Astrocyte (in vitro differentiated cells and primary cell): Measurements from ENCODE around the gene ZBTB7C. TPM values are rescaled to one million over a fixed set of nuclear protein-coding genes. Genes with fewer than 3 reads are reported as not detected.

Experiments used
- DNase-seq: peaks from one replicate; pipeline ENCODE4 v3.0.0-alpha.2; 2010; ENCODE audit warnings: low read depth
- FAIRE-seq: peaks from 2 replicates; lab custom pipeline; 2011; peaks lifted over from hg19 to GRCh38; lab: Jason Lieb, UNC
- H2AFZ ChIP-seq: 2 replicates; pipeline ENCODE4 v1.6.0; 2012; ENCODE audit warnings: low read depth, low read length, inconsistent platforms
- H3K27ac ChIP-seq: 2 replicates; pipeline ENCODE4 v1.5.1; 2011; ENCODE audit warnings: low read depth, low read length, inconsistent platforms
- H3K27me3 ChIP-seq: 2 replicates; pipeline ENCODE4 v1.6.0; 2011; ENCODE audit warnings: low read length, inconsistent platforms; ENCODE audit not compliant: insufficient read depth
- H3K36me3 ChIP-seq: 2 replicates; pipeline ENCODE4 v1.5.1; 2011; ENCODE audit warnings: low read length, inconsistent platforms; ENCODE audit not compliant: insufficient read depth
- H3K4me1 ChIP-seq: 2 replicates; pipeline ENCODE4 v1.5.1; 2011; ENCODE audit warnings: low read length, inconsistent platforms; ENCODE audit not compliant: insufficient read depth
- H3K4me2 ChIP-seq: 2 replicates; pipeline ENCODE4 v1.6.0; 2012; ENCODE audit warnings: low read length, inconsistent platforms
- H3K4me3 ChIP-seq: 2 replicates; pipeline ENCODE4 v1.5.1; 2011; ENCODE audit warnings: low read depth, mild to moderate bottlenecking, low read length, inconsistent platforms; ENCODE audit not compliant: insufficient read depth
- H3K79me2 ChIP-seq: 2 replicates; pipeline ENCODE4 v1.6.0; 2012; ENCODE audit warnings: mild to moderate bottlenecking, low read length, inconsistent platforms; ENCODE audit not compliant: insufficient read depth
- H3K9ac ChIP-seq: 2 replicates; pipeline ENCODE4 v1.6.0; 2012; ENCODE audit warnings: mild to moderate bottlenecking, low read length, inconsistent platforms
- H3K9me3 ChIP-seq: 2 replicates; pipeline ENCODE4 v1.5.1; 2012; ENCODE audit warnings: low read depth, mild to moderate bottlenecking, low read length, inconsistent platforms; ENCODE audit not compliant: insufficient read depth
- H4K20me1 ChIP-seq: 2 replicates; pipeline ENCODE4 v1.6.0; 2012; ENCODE audit warnings: low read length, inconsistent platforms; ENCODE audit not compliant: insufficient read depth
- H3K27ac Mint-ChIP-seq: one replicate; pipeline ENCODE4 v1.8.0; 2021; ENCODE audit warnings: mild to moderate bottlenecking, mixed read lengths; ENCODE audit not compliant: unreplicated experiment
- H3K27me3 Mint-ChIP-seq: one replicate; pipeline ENCODE4 v1.8.0; 2021; ENCODE audit warnings: low read depth, mixed read lengths; ENCODE audit not compliant: unreplicated experiment
- H3K36me3 Mint-ChIP-seq: one replicate; pipeline ENCODE4 v1.8.0; 2021; ENCODE audit warnings: low read depth, mixed read lengths; ENCODE audit not compliant: unreplicated experiment
- H3K4me1 Mint-ChIP-seq: one replicate; pipeline ENCODE4 v1.8.0; 2021; ENCODE audit warnings: low read depth, mixed read lengths; ENCODE audit not compliant: unreplicated experiment
- H3K4me3 Mint-ChIP-seq: one replicate; pipeline ENCODE4 v1.8.0; 2021; ENCODE audit warnings: mild to moderate bottlenecking, moderate library complexity, mixed read lengths; ENCODE audit not compliant: unreplicated experiment
- H3K9me3 Mint-ChIP-seq: one replicate; pipeline ENCODE4 v1.8.0; 2021; ENCODE audit warnings: mild to moderate bottlenecking, mixed read lengths; ENCODE audit not compliant: unreplicated experiment
- EZH2 ChIP-seq: IDR thresholded peaks from 2 replicates; pipeline ENCODE4 v1.6.1; 2012; ENCODE audit warnings: mild to moderate bottlenecking, low read length, inconsistent platforms; ENCODE audit not compliant: insufficient read depth
- total RNA-seq: library from RNA; stranded (reverse); gene quantifications from 2 replicates; pipeline ENCODE4 v1.2.1, GENCODE V29; 2021
- TF ChIP-seq, protein P1 (sequence below): IDR thresholded peaks from 2 replicates; pipeline ENCODE4 v1.5.1; 2011; ENCODE audit warnings: low read depth, mild to moderate bottlenecking, inconsistent platforms, low read length, moderate library complexity; ENCODE audit not compliant: insufficient read depth

Gene ZBTB7C
- total RNA-seq, 1 donor from 2014 or later = 1.0 TPM

DNA sequence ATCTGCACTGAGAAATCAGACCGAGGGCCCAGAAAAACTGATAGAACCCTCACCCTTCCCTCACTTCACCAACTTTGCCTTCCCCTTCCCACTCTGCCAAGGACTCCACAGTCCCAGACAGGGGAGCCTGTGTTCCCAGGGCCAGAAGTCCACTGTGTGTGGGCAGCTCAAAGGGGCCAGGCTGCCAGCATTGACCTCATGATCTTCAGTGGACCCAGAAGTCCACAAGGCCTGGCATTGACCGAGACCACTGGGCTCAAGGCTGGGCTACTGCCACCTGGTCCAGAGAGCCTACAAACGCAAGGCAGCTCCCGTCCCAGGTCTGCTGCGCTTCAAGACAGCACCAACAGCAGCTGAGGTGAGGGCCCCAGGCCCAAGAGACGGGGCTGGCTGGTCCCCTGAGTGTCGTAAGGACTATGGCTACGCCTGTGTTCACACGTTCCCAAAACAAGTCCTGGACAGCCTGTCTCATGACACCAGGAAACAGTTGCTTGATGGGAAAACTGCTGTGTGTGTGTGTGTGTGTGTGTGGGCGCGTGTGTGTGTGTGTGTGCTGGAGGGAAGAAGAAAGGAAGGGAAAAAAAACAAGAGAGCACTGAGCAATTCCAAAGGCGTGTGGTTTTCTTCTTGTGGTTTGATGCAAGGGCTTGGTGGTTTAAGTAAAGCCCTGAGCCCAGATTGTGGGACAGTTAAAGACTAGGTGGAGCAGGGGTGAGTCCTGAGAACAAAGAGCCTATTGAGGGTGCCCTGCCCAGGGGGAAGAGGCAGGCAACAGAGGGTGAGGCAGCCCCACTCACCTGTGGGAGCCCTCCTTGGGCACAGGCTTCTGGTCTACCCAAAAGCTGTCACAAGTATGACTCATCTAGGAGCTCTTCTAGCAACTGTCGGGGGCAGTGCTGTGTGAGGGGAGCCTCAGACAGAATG is 46.6 kb upstream of the ZBTB7C start:
- H3K36me3 Mint-ChIP-seq = peaks cover 2% of the 10 kb centered on the region
- peaks cover 51% of the 10 kb centered on the region for H3K27me3 Mint-ChIP-seq
- TF ChIP-seq EZH2 = no peak
- TF ChIP-seq, protein P1, sequence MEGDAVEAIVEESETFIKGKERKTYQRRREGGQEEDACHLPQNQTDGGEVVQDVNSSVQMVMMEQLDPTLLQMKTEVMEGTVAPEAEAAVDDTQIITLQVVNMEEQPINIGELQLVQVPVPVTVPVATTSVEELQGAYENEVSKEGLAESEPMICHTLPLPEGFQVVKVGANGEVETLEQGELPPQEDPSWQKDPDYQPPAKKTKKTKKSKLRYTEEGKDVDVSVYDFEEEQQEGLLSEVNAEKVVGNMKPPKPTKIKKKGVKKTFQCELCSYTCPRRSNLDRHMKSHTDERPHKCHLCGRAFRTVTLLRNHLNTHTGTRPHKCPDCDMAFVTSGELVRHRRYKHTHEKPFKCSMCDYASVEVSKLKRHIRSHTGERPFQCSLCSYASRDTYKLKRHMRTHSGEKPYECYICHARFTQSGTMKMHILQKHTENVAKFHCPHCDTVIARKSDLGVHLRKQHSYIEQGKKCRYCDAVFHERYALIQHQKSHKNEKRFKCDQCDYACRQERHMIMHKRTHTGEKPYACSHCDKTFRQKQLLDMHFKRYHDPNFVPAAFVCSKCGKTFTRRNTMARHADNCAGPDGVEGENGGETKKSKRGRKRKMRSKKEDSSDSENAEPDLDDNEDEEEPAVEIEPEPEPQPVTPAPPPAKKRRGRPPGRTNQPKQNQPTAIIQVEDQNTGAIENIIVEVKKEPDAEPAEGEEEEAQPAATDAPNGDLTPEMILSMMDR = no peak
- H3K27me3 ChIP-seq = peaks cover 31% of the 10 kb centered on the region
- H3K9me3 ChIP-seq = no peaks in the 10 kb centered on the region
- FAIRE-seq (peak; percentile 88), DNase-seq (peak; percentile 100)
- H3K79me2 ChIP-seq = no peaks in the 10 kb centered on the region
- H3K36me3 ChIP-seq = no peaks in the 10 kb centered on the region
- H3K4me1 Mint-ChIP-seq = peaks cover 31% of the 10 kb centered on the region
- peaks cover 4% of the 10 kb centered on the region for H4K20me1 ChIP-seq
- no peak overlapping the region for H3K4me3 Mint-ChIP-seq
- H3K4me3 ChIP-seq = no peak overlapping the region
- no peaks in the 10 kb centered on the region for H3K9me3 Mint-ChIP-seq
- no peak overlapping the region for H3K9ac ChIP-seq
- H3K27ac ChIP-seq = no peak overlapping the region
- H2AFZ ChIP-seq = no peak overlapping the region
- peak overlapping the region; percentile 52 for H3K4me2 ChIP-seq
- peak overlapping the region; percentile 47 for H3K27ac Mint-ChIP-seq
- peaks cover 22% of the 10 kb centered on the region for H3K4me1 ChIP-seq

DNA sequence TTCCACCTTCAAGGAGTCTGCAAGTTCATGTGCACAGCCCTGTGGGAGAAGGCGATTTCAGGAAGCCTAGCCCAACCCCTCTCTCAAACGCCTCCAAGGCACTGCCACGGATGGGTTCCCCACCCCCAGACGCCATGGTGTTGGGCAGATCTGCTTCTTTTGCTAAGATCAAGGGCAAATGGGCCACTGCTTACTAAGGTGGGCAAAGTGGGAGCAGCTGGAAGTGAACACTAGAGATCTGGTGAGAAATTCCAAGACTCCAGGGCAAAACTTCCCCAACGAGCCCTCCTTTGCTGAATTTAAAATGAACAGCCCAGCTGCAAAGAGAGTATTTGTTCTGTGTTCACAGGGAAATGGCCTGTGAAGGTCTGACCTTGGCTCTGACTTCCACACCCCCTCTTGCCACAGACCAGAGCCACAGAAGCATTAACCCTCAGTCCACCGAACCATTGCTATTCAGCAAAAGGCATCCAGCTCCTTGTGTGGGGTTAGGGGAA is 45.1 kb upstream of the ZBTB7C start:
- peaks cover 36% of the 10 kb centered on the region for H3K27me3 ChIP-seq
- peaks cover 2% of the 10 kb centered on the region for H3K36me3 Mint-ChIP-seq
- no peaks in the 10 kb centered on the region for H3K36me3 ChIP-seq
- peaks cover 51% of the 10 kb centered on the region for H3K27me3 Mint-ChIP-seq
- no peaks in the 10 kb centered on the region for H3K9me3 Mint-ChIP-seq
- no peak overlapping the region for H3K4me3 Mint-ChIP-seq
- H3K4me1 Mint-ChIP-seq = peaks cover 31% of the 10 kb centered on the region
- H4K20me1 ChIP-seq = peaks cover 4% of the 10 kb centered on the region
- no peak for DNase-seq
- H3K4me2 ChIP-seq = no peak overlapping the region
- H3K4me1 ChIP-seq = peaks cover 22% of the 10 kb centered on the region
- H3K27ac Mint-ChIP-seq = peak overlapping the region; percentile 14
- no peak for FAIRE-seq
- H3K9ac ChIP-seq = no peak overlapping the region
- no peaks in the 10 kb centered on the region for H3K79me2 ChIP-seq
- no peaks in the 10 kb centered on the region for H3K9me3 ChIP-seq
- no peak for TF ChIP-seq EZH2
- TF ChIP-seq, protein P1 = no peak
- H3K27ac ChIP-seq = no peak overlapping the region
- H2AFZ ChIP-seq = no peak overlapping the region
- H3K4me3 ChIP-seq = no peak overlapping the region
